GM18951 (cell line): ENCODE data around the gene CST7.
"Not testable (repeated sequence)": the region's sequence is repeated elsewhere in the genome, so short reads cannot be mapped to it uniquely, and the experiment has no call there.

Experiments
- POLR2A ChIP-seq: IDR thresholded peaks from 4 replicates; pipeline ENCODE4 v1.6.1; 2011; ENCODE audit warnings: mild to moderate bottlenecking; ENCODE audit not compliant: insufficient read length, insufficient read depth; ENCODE audit errors: extremely low read depth
- in situ Hi-C: fragments of 300-500 bp; cut with MboI; formaldehyde crosslinking; loops from one replicate; pipeline ENCODE4 v1.12.0; 2022; ENCODE audit warnings: low sequenced_read_pairs, mixed read lengths, inconsistent platforms; ENCODE audit not compliant: unreplicated experiment

Gene CST7

GRCh38 chr20:24934101-24934661 lies 14.9 kb upstream of the CST7 start:
- in situ Hi-C loops, result no loop called here
- TF ChIP-seq POLR2A, result no peak

GRCh38 chr20:24934716-24935115 lies 14.4 kb upstream of the CST7 start:
- in situ Hi-C loops, result no loop called here
- no peak for TF ChIP-seq POLR2A

GRCh38 chr20:24935140-24935539 lies 13.9 kb upstream of the CST7 start:
- in situ Hi-C loops, result no loop called here
- no peak for TF ChIP-seq POLR2A

GRCh38 chr20:24935766-24936525 lies 13.1 kb upstream of the CST7 start:
- in situ Hi-C loops, result no loop called here

GRCh38 chr20:24936526-24937407 lies 12.3 kb upstream of the CST7 start:
- TF ChIP-seq POLR2A, result no peak
- in situ Hi-C loops, result no loop called here

More at GRCh38 chr20:24935766-24936525, 13.1 kb upstream of the CST7 start:
- TF ChIP-seq POLR2A, result no peak

- no peak for TF ChIP-seq POLR2A
- in situ Hi-C loops, result no loop called here
Measured at GRCh38 chr20:24937579-24937978, 11.5 kb upstream of the CST7 start.

- in situ Hi-C loops, result no loop called here
- TF ChIP-seq POLR2A, result no peak
Measured at GRCh38 chr20:24938498-24938897, 10.6 kb upstream of the CST7 start.

GRCh38 chr20:24939036-24939435 lies 10.0 kb upstream of the CST7 start:
- in situ Hi-C loops, result no loop called here
- no peak for TF ChIP-seq POLR2A

- TF ChIP-seq POLR2A, result no peak
- in situ Hi-C loops, result no loop called here
Measured at GRCh38 chr20:24942679-24943078, 6.4 kb upstream of the CST7 start.

- in situ Hi-C loops, result no loop called here
Measured at GRCh38 chr20:24943196-24943595, 5.9 kb upstream of the CST7 start.

GRCh38 chr20:24943731-24944130 lies 5.3 kb upstream of the CST7 start:
- TF ChIP-seq POLR2A, result no peak
- in situ Hi-C loops, result no loop called here

More at GRCh38 chr20:24943196-24943595, 5.9 kb upstream of the CST7 start:
- no peak for TF ChIP-seq POLR2A

GRCh38 chr20:24946376-24946775 lies 2.7 kb upstream of the CST7 start:
- in situ Hi-C loops, result not testable (repeated sequence)

GRCh38 chr20:24948396-24948938 lies 602 bp upstream of the CST7 start:
- in situ Hi-C loops, result not testable (repeated sequence)
